ENCODE measurements around the gene GPRC5D.

GRCh38 chr12:12984149-12984548 lies 32.2 kb upstream of the GPRC5D start:
- TF ChIP-seq CTCF (IDR thresholded peaks at IDR 0.05) (no peak), POLR2A (IDR thresholded peaks at IDR 0.05) (no peak), EP300 (IDR thresholded peaks at IDR 0.05) (no peak), POLR2AphosphoS5 (IDR thresholded peaks at IDR 0.05) (no peak)
